A673 (cell line): Measurements from ENCODE around the gene ARHGAP1.

Experiments
- EZH2 ChIP-seq: fragments of 200-600 bp; sonication (generic); IDR thresholded peaks from 2 replicates; pipeline ENCODE4 v1.6.1; 2017; ENCODE audit warnings: borderline replicate concordance, low read depth, mild to moderate bottlenecking, mixed read lengths, antibody characterized with exemption, low read length; ENCODE audit not compliant: poor library complexity, severe bottlenecking
- TF ChIP-seq, protein P1 (sequence below): fragments of 300-800, 200-600 bp; sonication (generic); conservative IDR thresholded peaks from 2 replicates; pipeline ENCODE4 v1.5.1; 2017; ENCODE audit warnings: low read depth, mild to moderate bottlenecking, antibody characterized with exemption, low read length, moderate library complexity, mixed read lengths

GRCh38 chr11:46698597-46698996 lies 1.8 kb downstream of the ARHGAP1 start:
- TF ChIP-seq, protein P1, sequence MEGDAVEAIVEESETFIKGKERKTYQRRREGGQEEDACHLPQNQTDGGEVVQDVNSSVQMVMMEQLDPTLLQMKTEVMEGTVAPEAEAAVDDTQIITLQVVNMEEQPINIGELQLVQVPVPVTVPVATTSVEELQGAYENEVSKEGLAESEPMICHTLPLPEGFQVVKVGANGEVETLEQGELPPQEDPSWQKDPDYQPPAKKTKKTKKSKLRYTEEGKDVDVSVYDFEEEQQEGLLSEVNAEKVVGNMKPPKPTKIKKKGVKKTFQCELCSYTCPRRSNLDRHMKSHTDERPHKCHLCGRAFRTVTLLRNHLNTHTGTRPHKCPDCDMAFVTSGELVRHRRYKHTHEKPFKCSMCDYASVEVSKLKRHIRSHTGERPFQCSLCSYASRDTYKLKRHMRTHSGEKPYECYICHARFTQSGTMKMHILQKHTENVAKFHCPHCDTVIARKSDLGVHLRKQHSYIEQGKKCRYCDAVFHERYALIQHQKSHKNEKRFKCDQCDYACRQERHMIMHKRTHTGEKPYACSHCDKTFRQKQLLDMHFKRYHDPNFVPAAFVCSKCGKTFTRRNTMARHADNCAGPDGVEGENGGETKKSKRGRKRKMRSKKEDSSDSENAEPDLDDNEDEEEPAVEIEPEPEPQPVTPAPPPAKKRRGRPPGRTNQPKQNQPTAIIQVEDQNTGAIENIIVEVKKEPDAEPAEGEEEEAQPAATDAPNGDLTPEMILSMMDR = no peak
- TF ChIP-seq EZH2 = no peak
